IMR-90 (cell line): ENCODE data around the gene SESN2.

ENCODE experiments used
- BHLHE40 ChIP-seq: fragments of 150-350 bp; IDR thresholded peaks from 2 replicates; pipeline ENCODE4 v1.6.1; 2016; ENCODE audit warnings: mild to moderate bottlenecking, low read depth, low read length
- CEBPB ChIP-seq: IDR thresholded peaks from 2 replicates; pipeline ENCODE4 v1.6.1; 2012; ENCODE audit warnings: low read depth, low read length, improper control_type of control experiment
- CHD1 ChIP-seq: IDR thresholded peaks from 2 replicates; pipeline ENCODE4 v1.6.1; 2012; ENCODE audit warnings: low read depth, low read length, improper control_type of control experiment
- FOS ChIP-seq: fragments of 150-350 bp; IDR thresholded peaks from 2 replicates; pipeline ENCODE4 v1.6.1; 2016; ENCODE audit warnings: low read depth, low read length
- MAFK ChIP-seq: IDR thresholded peaks from 2 replicates; pipeline ENCODE4 v1.6.1; 2012; ENCODE audit warnings: low read depth, low read length, improper control_type of control experiment
- MXI1 ChIP-seq: IDR thresholded peaks from 2 replicates; pipeline ENCODE4 v1.6.1; 2012; ENCODE audit warnings: low read depth, mild to moderate bottlenecking, low read length, moderate library complexity, borderline replicate concordance
- NFE2L2 ChIP-seq: fragments of 150-350 bp; IDR thresholded peaks from 2 replicates; pipeline ENCODE4 v1.6.1; 2016; ENCODE audit warnings: low read depth, mild to moderate bottlenecking, low read length
- POLR2A ChIP-seq: IDR thresholded peaks from 2 replicates; pipeline ENCODE4 v1.6.1; 2012; ENCODE audit warnings: mild to moderate bottlenecking, low read depth, low read length
- RAD21 ChIP-seq: IDR thresholded peaks from 2 replicates; pipeline ENCODE4 v1.6.1; 2012; ENCODE audit warnings: low read length, improper control_type of control experiment
- RCOR1 ChIP-seq: IDR thresholded peaks from 2 replicates; pipeline ENCODE4 v1.6.1; 2012; ENCODE audit warnings: mild to moderate bottlenecking, low read length, improper control_type of control experiment; ENCODE audit not compliant: insufficient replicate concordance
- SMC3 ChIP-seq: fragments of 150-350 bp; IDR thresholded peaks from 2 replicates; pipeline ENCODE4 v1.6.1; 2016; ENCODE audit warnings: low read depth, mild to moderate bottlenecking, antibody characterized with exemption, low read length, moderate library complexity
- USF2 ChIP-seq: fragments of 150-350 bp; IDR thresholded peaks from 2 replicates; pipeline ENCODE4 v1.6.1; 2017; ENCODE audit warnings: mild to moderate bottlenecking, antibody characterized with exemption, low read length, low read depth
- TF ChIP-seq, protein P1 (sequence below): conservative IDR thresholded peaks from 2 replicates; pipeline ENCODE4 v1.5.1; 2012; ENCODE audit warnings: mild to moderate bottlenecking, low read depth, low read length, improper control_type of control experiment

- TF ChIP-seq, protein P1, sequence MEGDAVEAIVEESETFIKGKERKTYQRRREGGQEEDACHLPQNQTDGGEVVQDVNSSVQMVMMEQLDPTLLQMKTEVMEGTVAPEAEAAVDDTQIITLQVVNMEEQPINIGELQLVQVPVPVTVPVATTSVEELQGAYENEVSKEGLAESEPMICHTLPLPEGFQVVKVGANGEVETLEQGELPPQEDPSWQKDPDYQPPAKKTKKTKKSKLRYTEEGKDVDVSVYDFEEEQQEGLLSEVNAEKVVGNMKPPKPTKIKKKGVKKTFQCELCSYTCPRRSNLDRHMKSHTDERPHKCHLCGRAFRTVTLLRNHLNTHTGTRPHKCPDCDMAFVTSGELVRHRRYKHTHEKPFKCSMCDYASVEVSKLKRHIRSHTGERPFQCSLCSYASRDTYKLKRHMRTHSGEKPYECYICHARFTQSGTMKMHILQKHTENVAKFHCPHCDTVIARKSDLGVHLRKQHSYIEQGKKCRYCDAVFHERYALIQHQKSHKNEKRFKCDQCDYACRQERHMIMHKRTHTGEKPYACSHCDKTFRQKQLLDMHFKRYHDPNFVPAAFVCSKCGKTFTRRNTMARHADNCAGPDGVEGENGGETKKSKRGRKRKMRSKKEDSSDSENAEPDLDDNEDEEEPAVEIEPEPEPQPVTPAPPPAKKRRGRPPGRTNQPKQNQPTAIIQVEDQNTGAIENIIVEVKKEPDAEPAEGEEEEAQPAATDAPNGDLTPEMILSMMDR: no peak
- TF ChIP-seq RAD21: no peak
- TF ChIP-seq RCOR1: no peak
- no peak for TF ChIP-seq POLR2A
- no peak for TF ChIP-seq SMC3
- no peak for TF ChIP-seq MAFK
- TF ChIP-seq USF2: no peak
- TF ChIP-seq NFE2L2: no peak
- no peak for TF ChIP-seq CHD1
- TF ChIP-seq CEBPB: no peak
- TF ChIP-seq FOS: no peak
- no peak for TF ChIP-seq BHLHE40
- no peak for TF ChIP-seq MXI1
These were observed 21.2 kb downstream of the SESN2 start for GRCh38 chr1:28280501-28280900.
